Right hindlimb (tissue), 1 donor: ENCODE results near the gene IMPDH1.

Experiments used
- DNase-seq: peaks from one replicate; pipeline ENCODE4 v3.0.0-alpha.2; 2018

IMPDH1 gene

DNA sequence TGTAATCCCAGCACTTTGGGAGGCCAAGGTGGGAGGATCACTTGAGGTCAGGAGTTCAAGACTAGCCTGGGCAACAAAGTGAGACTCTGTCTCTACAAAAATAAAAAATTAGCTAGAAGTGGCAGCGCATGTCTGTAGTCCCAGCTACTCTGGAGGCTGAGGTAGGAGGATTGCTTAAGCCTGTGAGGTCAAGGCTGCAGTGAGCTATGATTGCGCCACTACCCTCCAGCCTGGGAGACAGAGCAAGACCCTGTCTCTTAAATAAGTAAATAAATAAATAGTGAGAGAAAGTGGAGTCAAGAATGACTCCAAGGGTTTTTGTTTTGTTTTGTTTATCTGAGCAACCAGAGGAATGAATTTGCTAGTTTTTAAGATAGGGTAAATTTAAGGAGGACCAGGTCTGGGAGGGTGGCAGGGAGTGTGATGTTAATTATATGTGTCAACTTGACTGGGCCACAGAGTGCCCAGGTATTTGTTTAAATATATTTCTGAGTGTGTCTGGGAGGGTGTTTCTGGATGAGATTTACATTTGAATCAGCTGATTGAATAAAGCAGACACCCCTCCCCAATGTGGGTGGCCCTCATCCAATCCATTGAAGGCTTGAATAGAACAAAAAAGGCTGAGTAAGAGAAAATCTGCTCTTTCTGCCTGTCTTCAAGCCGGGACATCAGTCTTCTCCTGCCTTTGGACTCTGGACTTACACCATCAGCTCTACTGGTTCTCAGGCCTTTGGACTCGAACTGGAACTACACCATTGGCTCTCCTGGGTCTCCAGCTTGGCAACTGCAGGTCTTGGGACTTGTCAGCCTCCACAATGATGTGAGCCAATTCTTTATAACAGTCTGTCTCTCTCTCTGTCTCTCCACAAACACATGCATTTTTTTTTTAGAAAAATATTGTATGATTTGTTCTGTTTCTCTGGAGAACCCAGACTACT lies 23.5 kb downstream of the IMPDH1 start:
- DNase-seq, result no peak

DNA sequence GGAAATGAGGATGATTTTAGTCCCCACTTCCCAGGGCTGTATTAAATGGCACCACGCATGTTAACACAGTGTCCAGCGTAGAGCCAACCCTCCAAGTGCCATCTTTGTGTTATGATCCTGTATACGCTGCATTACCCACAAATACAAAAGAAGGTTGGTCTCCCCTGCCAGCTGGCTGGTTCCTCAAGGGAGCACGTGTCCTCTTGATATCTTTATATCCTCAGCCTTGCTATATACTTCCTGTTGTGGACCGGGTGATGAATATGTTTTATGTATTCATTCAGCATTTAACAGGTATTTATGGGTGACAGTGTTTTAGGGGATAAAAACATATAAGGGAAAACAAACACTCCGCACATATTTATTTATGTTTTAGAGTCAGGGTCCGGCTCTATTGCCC lies 25.1 kb downstream of the IMPDH1 start:
- no peak for DNase-seq

DNA sequence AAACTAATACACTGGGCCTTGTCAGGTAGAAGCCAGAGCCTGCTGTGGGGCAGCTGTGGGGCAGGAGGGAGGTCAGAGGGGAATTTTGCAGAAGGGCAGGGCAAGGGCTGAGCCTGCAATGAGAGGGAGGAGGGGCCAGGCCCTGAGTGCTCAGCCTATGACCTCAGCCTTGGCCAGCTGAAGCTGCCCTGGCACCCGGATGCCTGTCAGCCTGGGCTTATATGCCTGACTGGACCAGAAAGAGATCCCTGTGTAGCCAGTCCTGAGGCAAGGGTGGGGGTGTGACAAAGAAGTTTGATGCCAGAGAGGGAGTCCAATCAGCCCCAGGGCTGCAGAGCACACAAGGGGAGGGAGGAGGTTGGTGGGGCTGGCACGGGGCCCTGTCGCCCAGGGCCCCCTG lies 26.0 kb downstream of the IMPDH1 start:
- DNase-seq, result no peak

DNA sequence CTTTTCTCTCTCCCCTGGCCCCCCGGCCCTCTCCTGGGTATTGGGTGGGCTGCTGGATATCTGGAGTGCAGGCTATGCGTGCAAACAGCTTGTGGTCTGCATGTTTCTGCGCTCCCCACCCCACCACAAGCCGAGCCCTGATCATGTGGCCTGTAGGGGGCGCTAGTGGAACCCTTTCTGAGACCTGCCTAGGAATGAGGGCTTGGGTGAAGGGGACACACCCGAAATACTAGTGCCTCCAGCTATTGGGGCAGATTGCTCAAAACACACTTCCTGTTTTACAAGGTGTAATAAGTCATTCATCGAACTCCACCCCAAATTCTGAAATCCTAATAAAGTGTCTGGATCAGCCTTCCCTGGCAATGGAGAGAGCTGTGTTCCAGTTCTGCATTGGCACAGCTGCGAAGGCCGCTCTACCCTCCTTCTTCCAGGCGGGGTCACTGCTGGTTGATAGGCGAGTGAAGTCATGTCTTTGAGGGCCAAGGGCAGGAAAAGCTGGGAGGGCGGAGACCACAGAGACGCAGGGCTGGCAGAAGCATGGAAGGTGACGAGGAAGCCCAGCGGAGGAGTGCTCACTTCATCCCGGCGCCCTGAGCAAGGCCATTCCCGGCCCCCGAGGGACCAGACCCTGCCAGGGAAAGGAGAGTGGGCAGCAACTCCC lies 28.5 kb downstream of the IMPDH1 start:
- no peak for DNase-seq

DNA sequence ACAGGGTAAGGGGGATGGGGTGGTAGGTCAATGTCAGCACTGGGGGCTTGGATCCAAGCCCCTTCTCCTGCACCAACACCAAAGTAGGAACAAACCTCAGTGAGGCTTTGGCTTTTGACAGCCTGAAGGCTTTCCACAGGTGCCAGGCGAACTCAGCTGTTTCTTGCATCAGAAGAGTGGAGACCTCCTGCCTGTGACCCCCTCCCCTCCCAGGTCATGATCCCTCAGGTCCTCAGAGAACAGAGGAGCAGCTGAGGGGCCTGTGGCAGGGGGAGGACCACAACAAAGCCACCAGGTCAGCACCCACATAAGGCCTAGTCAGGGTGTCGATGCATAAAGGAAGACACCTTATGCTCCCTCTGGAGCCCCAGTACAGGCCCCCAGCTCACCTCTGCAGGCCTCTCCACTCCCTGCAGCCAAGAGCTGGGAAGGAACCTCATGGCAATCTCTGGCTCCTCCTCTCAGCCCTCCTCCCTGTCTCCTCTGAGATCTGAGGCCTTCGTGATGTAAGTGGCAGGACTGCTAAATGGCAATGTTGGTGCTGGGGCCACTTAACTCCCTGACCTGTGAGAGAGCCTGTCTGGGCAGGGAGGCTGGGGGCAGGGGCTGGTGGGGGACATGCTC lies 29.2 kb downstream of the IMPDH1 start:
- no peak for DNase-seq

DNA sequence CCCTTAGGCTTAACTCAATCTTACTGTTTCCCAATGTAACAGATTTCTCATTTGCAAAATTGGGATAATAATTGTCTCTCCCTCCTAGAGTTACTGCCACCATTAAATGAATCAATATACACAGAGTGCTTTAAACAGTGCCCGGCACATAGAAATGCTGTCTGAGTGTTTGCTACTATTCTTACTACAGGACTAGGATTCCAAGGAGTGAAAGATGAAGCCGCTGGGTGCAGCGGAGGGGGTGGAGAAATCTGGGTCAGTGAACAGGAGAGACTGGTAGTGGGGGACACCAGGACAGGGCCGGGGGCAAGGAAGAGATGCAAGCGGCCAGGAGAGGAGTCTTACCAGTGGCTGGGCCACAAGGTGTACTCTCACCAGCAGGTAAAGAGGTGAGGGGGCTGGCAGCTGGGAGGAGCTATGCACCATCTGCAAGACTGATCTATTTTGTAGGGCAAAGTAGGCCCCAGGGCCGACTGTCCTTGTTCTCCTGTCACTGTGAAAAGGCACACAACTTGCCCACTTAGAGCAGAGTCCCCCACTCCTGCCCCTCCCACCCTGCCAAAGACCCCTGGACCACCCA lies 29.8 kb downstream of the IMPDH1 start:
- DNase-seq, result no peak

DNA sequence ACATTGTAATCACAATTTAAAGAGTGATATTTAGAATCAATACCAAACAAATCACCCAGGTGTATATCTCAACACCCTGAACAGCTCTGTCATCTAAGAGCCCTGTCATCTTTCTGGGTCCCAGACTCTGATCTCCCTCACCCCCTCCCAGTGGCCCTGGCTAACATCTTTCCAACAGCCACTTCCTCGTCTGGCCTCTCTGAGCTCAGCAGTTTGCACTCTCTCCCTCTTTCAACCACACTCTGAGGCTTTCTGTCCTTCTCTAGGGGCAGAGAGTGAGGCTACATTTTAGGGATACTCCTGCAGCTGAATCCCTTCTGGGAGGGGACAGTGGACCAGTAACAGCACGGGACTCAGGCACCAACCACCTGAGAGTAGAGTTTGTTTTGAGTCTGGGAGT lies 31.1 kb downstream of the IMPDH1 start:
- DNase-seq, result no peak

DNA sequence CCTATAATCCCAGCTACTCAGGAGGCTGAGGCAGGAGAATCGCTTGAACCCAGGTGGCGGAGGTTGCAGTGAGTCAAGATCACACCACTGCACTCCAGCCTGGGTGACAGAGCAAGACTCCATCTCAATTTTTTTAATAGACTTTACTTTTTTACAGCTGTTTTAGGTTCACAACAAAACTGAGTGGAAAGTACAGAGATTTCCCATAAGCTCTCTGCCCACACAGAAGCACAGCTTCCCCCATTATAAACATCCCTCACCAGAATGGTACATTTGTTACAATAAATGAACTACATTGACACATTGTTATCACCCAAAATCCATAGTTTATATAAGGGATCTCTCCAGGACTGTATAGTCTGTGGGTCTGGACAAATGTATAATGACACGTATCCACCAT lies 33.7 kb downstream of the IMPDH1 start:
- no peak for DNase-seq

DNA sequence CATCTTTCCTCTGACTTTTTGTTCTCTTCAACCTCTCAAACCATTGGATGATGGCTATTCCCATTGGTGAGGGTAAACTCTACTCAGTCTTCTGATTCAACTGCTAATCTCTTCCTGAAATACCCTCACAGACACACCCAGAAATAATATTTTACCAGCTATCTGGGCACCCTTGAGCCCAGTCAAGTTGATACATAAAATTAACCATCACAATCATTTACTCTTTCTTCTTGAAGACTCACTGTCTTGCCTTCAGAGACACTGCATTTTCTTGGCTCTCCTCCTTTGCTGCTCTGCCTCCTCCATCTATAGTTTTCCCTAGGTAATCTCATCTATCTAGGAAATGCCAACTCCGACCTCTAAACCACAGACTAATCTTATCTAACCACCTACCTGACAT lies 35.7 kb downstream of the IMPDH1 start:
- no peak for DNase-seq

DNA sequence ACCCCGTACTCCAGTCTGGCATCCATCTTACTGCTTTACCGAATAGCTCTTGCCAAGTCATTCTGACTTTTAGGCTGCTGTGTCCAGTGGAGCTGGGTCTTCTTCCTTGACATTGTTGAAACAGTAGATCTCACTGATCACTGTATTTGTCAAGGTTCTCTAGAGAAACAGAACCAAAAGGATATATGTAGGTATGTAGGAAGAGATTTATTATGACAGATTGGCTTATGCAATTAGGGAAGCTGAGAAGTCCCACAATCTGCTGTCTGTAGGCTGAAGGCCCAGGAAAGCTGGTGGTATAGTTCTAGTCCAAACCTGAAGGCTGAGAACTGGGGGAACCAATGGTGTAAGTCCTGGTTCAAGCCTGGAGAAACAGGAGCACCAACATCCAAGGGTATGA lies 36.2 kb downstream of the IMPDH1 start:
- no peak for DNase-seq

DNA sequence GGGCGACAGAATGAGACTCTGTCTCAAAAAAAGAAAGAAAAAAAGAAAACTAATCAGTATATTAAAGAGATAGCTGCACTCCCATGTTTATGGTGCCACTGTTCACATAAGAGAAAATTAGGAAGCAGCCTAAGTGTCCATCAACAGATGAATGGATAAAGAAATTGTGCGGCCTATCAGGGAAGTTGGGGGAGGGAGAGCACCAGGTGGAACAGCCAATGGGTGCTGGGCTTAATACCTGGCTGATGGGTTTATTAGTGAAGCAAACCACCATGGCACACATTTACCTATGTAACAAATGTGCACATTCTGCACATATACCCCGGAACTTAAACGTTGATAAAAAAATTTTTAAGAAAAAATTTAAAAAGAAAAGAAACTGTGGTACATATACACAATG lies 39.3 kb downstream of the IMPDH1 start:
- no peak for DNase-seq

DNA sequence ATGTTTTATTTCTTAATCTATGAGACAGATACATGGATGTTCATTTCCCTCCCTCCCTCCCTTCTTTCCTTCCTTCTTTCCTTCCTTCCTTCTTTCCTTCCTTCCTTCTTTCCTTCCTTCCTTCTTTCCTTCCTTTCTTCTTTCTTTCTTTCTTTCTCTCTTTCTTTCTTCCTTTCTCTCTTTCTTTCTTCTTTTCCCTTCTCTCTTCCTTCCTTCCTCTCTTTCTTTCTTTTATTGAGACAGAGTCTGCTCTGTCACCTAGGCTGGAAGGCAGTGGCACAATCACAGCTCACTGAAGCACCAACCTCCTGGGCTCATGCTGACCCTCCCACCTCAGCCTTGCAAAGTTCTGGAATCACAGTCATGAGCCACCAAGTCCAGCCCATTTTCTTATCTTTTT lies 42.8 kb downstream of the IMPDH1 start:
- no peak for DNase-seq

DNA sequence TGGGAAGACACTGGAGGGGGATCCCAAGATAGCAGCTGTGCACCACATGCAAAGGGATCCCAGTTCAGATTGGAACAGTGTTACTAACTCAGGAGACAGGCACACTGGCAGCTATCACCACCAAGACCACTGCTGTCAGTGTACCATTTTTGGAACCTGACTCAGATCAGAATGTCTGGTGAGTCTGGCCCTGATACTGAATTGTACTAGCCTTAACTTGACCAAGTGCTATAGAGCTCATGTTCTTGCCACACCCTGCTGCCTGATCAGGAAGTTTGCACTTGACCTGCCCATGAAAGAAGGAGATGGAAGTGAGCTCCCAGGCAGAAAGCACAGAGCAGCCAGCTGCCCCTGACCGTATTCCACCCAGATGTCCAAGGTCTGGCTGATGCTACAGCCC lies 43.5 kb downstream of the IMPDH1 start:
- no peak for DNase-seq

DNA sequence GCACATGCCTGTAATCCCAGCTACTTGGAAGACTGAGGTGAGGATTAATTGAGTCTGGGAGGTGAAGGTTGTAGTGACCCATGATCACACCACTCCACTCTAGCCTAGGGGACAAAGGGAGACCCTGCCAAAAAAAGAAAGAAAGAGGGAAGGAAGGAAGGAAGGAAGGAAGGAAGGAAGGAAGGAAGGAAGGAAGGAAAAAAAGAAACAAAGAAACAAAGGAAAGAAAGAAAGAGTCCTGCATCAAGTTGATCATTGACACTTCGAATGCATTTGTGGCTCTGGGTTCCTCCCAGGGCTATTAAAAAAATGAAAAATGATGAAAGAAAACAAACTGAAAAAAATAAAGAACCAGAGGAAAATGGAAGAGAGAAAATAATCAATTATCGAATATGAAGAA lies 44.4 kb downstream of the IMPDH1 start:
- DNase-seq, result no peak

DNA sequence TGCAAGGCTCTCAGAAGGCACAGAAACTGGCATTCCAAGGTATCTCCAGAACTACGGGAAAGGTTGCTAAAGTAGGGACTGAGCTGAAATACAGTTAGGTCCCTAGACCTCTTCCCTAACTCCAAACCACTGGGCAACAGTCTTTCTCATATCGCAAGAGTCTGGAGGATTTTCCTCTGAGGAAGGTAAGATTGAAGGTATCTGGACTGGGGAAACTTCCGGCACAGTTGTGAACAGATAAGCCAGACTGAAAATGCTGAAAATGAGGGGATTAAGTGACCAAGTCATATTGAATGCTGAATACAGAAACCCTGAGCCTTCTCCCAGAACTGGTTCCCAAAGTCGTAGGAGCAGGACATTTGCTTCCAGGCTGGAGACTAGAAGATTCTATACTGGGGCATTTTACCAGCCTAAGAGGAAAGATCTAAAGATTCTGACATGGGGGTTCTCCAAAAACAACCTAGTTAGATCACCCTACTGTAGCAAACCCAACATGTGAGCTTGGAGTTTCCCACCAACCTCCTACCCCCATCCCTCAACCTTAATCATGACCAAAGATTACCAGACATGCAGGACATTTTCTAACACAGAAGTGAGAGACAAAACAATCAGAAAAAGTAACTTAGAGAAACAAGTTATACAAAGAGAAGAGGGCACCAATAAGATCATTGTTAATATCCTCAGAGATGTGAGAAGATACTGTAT lies 45.5 kb downstream of the IMPDH1 start:
- no peak for DNase-seq

DNA sequence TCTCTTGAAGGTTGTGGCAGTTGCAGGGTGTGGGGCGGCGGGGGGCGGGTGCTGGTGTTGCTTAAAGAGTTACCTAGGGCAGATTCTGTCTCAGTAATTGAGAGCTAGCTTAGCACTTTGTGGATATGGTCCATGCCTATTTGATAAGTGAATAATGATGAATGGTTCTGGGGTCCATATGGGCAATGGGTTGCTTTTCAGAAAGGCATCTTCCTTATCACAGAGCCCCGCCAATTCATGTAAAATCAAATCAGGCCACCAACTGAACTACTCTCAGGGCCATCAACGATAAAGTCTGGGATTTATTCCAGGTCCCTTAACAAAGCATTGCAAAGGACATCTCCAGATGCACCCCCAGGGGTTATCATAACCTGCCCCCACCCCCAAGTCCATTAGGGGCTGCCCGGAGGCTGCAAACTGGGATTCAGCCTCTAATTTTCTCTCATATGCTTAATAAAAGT lies 46.5 kb downstream of the IMPDH1 start:
- no peak for DNase-seq

DNA sequence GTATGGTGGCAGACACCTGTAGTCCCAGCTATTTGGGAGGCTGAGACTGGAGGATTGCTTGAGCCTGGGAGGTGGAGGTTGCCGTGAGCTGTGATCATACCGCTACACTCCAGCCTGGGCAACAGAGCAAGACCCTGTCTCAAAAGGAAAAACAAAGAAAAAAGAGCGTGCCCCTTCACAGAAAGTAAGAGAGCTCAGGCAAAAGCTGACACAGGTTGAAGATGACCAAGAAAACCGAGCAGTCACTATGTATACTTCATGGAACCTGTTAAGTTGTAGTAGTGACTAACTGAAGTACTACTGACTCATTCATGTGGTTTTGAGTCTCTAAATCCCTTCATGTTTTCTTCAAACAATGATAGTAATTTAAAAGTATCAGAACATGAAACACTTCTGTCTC lies 47.1 kb downstream of the IMPDH1 start:
- no peak for DNase-seq

DNA sequence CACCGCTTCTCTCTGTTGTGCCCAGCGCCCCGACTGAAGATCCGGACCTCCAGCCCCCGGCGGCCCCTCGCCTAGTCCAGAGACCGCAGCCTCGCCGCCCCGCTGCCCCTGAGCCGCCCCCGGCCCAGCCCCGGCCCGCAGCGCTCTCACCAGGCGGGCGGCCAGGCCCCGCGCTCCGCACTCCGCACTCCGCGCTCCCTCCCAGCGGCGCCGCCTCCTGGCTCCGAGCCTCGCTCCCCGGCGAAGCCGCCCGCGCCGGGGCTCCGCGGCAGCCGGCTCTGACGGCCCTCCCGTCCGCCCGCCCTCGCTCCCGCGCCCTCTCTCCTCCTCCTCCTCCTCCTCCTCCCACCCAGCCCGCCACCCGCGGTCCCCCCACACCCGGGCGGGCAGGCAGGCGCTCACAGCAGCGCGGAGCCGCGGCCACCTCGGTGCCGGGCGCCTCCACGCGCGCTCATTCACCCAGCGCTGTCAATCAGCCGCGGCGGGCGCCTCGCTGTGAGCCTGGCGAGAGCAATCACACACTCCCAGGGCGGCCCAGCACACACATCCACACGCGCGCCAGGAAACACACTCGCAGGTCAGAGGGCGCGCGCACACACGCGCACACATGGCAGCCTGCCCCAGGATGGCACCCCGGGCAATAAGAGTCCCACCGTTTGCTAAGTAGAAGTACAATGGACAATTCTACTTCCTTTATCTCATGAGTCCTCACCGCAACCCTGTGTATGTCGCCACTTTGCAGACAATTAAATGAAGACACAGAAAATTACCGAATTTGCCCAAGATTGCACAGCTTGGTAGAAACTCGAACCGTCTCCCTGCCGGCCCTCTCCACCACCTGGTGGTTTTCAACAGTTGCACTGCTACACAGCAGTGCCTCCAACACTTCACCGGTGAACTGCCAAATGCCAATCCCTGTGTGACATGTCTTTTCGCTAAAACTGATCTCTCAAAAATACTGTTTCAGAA lies 48.1 kb downstream of the IMPDH1 start, which contains the start of gene PRRT4:
PRRT4 (minus strand) TSS at position 280 of the 969 bp plus-strand sequence.
- peak; percentile 49 for DNase-seq

DNA sequence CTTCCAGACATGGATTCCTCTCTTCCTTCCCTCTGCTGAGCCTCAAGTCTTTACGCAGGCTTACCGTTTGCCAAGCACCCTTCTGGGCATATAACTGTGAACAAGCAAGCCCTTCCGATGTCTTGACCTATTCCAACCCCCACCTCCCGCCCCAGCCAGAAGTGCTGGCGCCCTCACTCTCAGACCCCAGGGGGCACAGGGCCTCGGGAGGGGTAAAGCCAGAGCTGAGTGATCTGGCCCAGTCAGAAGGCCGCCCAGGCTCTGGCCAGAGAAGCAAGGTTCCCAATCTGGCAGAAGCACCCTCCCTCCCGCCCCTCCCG lies 49.5 kb downstream of the IMPDH1 start:
- no peak for DNase-seq

DNA sequence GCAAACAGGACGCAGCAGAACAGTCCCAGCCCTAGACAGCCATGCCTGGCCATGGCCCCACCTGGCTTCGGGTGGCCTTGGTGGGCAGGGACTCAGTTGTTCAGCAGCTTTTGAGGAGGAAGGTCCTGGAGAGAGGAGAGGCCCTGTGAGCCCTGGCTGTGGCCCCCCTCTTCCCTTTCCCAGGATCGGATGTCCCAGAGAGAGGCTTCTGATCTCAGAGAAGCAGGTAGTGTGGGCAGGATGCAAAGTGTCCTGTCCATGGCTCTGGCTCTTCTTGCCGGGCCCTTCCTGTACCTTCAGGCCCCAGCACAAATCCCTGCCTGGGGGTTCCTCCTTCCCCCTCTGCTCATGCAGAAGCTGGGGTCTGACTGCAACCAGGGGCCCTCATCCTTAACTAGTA lies 49.8 kb downstream of the IMPDH1 start:
- no peak for DNase-seq

DNA sequence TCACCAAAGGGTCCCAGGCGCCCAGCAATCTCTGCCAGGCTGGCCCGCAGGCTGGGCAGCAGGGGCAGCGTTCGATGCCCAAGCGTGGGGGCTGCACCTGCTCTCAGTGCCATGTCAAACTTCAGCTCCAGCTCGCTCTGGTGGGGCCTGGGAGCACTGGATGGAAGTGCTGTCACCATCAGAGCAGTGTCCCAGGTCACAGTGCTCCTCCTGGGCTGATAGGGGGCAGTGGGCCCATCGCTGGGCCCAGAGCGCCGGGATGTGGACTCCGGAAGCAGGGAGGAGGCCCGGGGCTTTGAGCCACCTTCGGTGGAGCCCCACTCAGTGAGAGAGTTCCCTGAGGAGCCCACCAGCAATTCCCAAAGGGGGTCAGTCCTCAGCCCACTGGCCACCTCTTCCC lies 50.4 kb downstream of the IMPDH1 start:
- DNase-seq, result no peak

DNA sequence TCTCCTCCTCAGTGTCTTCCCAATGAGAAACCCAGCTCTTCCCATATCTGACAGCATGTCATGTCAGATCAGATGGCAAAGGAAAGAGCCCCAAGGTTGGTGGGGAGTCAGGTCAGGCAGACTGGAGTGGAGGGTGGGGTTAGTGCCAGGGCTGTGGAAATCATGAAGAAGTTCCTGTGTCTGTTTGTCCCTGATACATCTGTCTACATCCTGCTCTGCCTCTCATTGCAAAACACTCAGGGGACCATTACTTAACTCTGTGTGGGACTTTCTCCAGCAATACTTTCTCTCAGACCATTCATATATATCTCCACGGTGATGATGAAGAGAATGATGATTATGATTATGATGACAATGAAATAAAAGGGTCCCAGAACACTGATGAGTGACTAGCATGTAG lies 51.5 kb downstream of the IMPDH1 start:
- no peak for DNase-seq
